PC-3 (cell line): ENCODE measurements around the gene PCBP3. TPM values are rescaled to one million over a fixed set of nuclear protein-coding genes. Genes with fewer than 3 reads are reported as not detected.

Source experiments
- ATAC-seq: fragments of 200-7000 bp; cut with Tn5 transposase; 2 replicates; pipeline ENCODE4 v1.9.1; 2020; ENCODE audit warnings: mild to moderate bottlenecking, moderate library complexity
- BruUV-seq: library from RNA; stranded (reverse); fragments of 400-500 nt; replicated peaks from 2 replicates; lab custom pipeline; 2021; lab: Mats Ljungman, UMichigan
- CTCF ChIA-PET: fragments of 300-600 bp; sonication (Branson Sonifier 250); formaldehyde crosslinking; loops from one replicate; lab custom pipeline; 2022; ENCODE audit warnings: antibody characterized with exemption; lab: Charles Lee
- POLR2A ChIA-PET: fragments of 300-600 bp; sonication (Branson Sonifier 250); formaldehyde crosslinking; loops from one replicate; lab custom pipeline; 2022; ENCODE audit warnings: antibody characterized with exemption; ENCODE audit not compliant: unreplicated experiment; lab: Charles Lee
- DNase-seq: peaks from one replicate; pipeline ENCODE4 v3.0.0-alpha.2; 2015
- H2AFZ ChIP-seq: fragments of 300-600 bp; sonication (generic); 2 replicates; pipeline ENCODE4 v1.6.0; 2016; ENCODE audit warnings: antibody characterized with exemption, low read length
- H3F3A ChIP-seq: fragments of 300-600 bp; sonication (generic); one replicate; pipeline ENCODE4 v1.6.0; 2017; ENCODE audit warnings: antibody characterized with exemption, low read length, control low read depth, mild to moderate bottlenecking; ENCODE audit not compliant: unreplicated experiment
- H3K27ac ChIP-seq: fragments of 300-600 bp; sonication (generic); 2 replicates; pipeline ENCODE4 v1.5.1; 2016; ENCODE audit warnings: mild to moderate bottlenecking, low read length
- H3K27me3 ChIP-seq: fragments of 300-600 bp; sonication (generic); 2 replicates; pipeline ENCODE4 v1.6.1; 2016; ENCODE audit warnings: low read length, mixed read lengths
- H3K36me3 ChIP-seq: fragments of 300-600 bp; sonication (generic); 2 replicates; pipeline ENCODE4 v1.6.1; 2016; ENCODE audit warnings: low read depth, mixed run types, low read length, mixed read lengths
- H3K4me1 ChIP-seq: fragments of 300-600 bp; sonication (generic); 2 replicates; pipeline ENCODE4 v1.5.1; 2016; ENCODE audit warnings: low read length; ENCODE audit not compliant: insufficient read depth
- H3K4me2 ChIP-seq: fragments of 300-600 bp; sonication (generic); 2 replicates; pipeline ENCODE4 v1.6.0; 2016; ENCODE audit warnings: low read length
- H3K4me3 ChIP-seq: fragments of 300-600 bp; sonication (generic); 2 replicates; pipeline ENCODE4 v1.5.1; 2016; ENCODE audit warnings: mild to moderate bottlenecking, low read length, mixed read lengths
- H3K79me2 ChIP-seq: fragments of 300-600 bp; sonication (generic); 2 replicates; pipeline ENCODE4 v1.6.1; 2017; ENCODE audit warnings: low read length, mixed read lengths
- H3K9ac ChIP-seq: fragments of 300-600 bp; sonication (generic); 2 replicates; pipeline ENCODE4 v1.6.0; 2016; ENCODE audit warnings: mild to moderate bottlenecking, low read length
- H3K9me2 ChIP-seq: fragments of 300-600 bp; sonication (generic); replicated peaks from 2 replicates; pipeline ENCODE4 v1.6.1; 2016; ENCODE audit warnings: mixed run types, low read length, mixed read lengths
- H3K9me3 ChIP-seq: fragments of 300-600 bp; sonication (generic); 2 replicates; pipeline ENCODE4 v1.6.1; 2016; ENCODE audit warnings: low read length, mixed read lengths
- H4K20me1 ChIP-seq: fragments of 300-600 bp; sonication (generic); 2 replicates; pipeline ENCODE4 v1.6.1; 2016; ENCODE audit warnings: low read length, mixed read lengths
- CTCF ChIP-seq: fragments of 300-600 bp; sonication (generic); conservative IDR thresholded peaks from 2 replicates; pipeline ENCODE4 v1.5.1; 2017; ENCODE audit warnings: antibody characterized with exemption, low read depth, mild to moderate bottlenecking, low read length
- EZH2 ChIP-seq: fragments of 300-600 bp; sonication (generic); IDR thresholded peaks from one replicate; pipeline ENCODE4 v1.6.1; 2017; ENCODE audit warnings: antibody characterized with exemption, mild to moderate bottlenecking, low read length; ENCODE audit not compliant: unreplicated experiment
- EZH2phosphoT487 ChIP-seq: fragments of 300-600 bp; sonication (generic); IDR thresholded peaks from 2 replicates; pipeline ENCODE4 v1.6.1; 2018; ENCODE audit warnings: mild to moderate bottlenecking, antibody characterized with exemption, low read length, borderline replicate concordance
- intact Hi-C: fragments of 100-400 bp; cut with micrococcal nuclease; formaldehyde crosslinking; loops from 2 replicates; pipeline ENCODE4 v1.9.0; 2023
- total RNA-seq: library from RNA; depleted of rRNA; stranded (reverse); fragments of >200 nt; gene quantifications from 2 replicates; pipeline ENCODE4 v1.2.3, GENCODE V29; 2014

The PCBP3 gene
- total RNA-seq, 1 experiment from 2014 or later, result 2.4 TPM

GRCh38 chr21:45902292-45902995, 258.9 kb downstream of the PCBP3 start:
- Histone ChIP-seq H3K79me2 (no peaks in the 10 kb centered on the region), H3K9ac (no peak overlapping the region), H2AFZ (no peak overlapping the region), H3K4me2 (no peak overlapping the region), H3K4me1 (no peaks in the 10 kb centered on the region), H3K36me3 (no peaks in the 10 kb centered on the region), H3K27ac (no peak overlapping the region), H3F3A (no peaks in the 10 kb centered on the region), H3K9me2 (no peaks in the 10 kb centered on the region), H4K20me1 (no peaks in the 10 kb centered on the region), H3K9me3 (no peaks in the 10 kb centered on the region), H3K4me3 (no peak overlapping the region), H3K27me3 (no peaks in the 10 kb centered on the region; the same call in 1 of the 2 replicates)
- TF ChIP-seq CTCF (no peak), EZH2 (no peak), EZH2phosphoT487 (no peak)
- intact Hi-C loops, result no loop called here
- ChIA-PET POLR2A (no interaction called here), CTCF (no interaction called here)
- no peak for DNase-seq
- no peak for ATAC-seq
- BruUV-seq, result no TSS peak

GRCh38 chr21:45905196-45905595, 261.7 kb downstream of the PCBP3 start:
- H3K36me3 ChIP-seq, result no peaks in the 10 kb centered on the region
- H3K4me2 ChIP-seq, result no peak overlapping the region
- no peaks in the 10 kb centered on the region; the same call in 1 of the 2 replicates for H3K27me3 ChIP-seq
- no peaks in the 10 kb centered on the region for H3K9me3 ChIP-seq
- intact Hi-C loops, result no loop called here
- POLR2A ChIA-PET, result no interaction called here
- H3K4me1 ChIP-seq, result no peaks in the 10 kb centered on the region
- no peaks in the 10 kb centered on the region for H4K20me1 ChIP-seq
- H3K79me2 ChIP-seq, result no peaks in the 10 kb centered on the region
- DNase-seq (no peak), ATAC-seq (no peak)
- H3F3A ChIP-seq, result no peaks in the 10 kb centered on the region
- H3K27ac ChIP-seq, result no peak overlapping the region
- H3K4me3 ChIP-seq, result no peak overlapping the region
- BruUV-seq, result no TSS peak
- H3K9ac ChIP-seq, result no peak overlapping the region
- H3K9me2 ChIP-seq, result no peaks in the 10 kb centered on the region
- H2AFZ ChIP-seq, result no peak overlapping the region
- CTCF ChIA-PET, result no interaction called here
- TF ChIP-seq EZH2phosphoT487 (no peak), EZH2 (no peak), CTCF (no peak)

- TF ChIP-seq CTCF (no peak), EZH2 (no peak), EZH2phosphoT487 (no peak)
- H2AFZ ChIP-seq, result no peak overlapping the region
- no peaks in the 10 kb centered on the region for H3K36me3 ChIP-seq
- H3K27me3 ChIP-seq, result no peaks in the 10 kb centered on the region; the same call in 1 of the 2 replicates
- H3K9me2 ChIP-seq, result no peaks in the 10 kb centered on the region
- no peak overlapping the region for H3K4me3 ChIP-seq
- CTCF ChIA-PET, result no interaction called here
- no peak overlapping the region for H3K27ac ChIP-seq
- intact Hi-C loops, result no loop called here
- H4K20me1 ChIP-seq, result no peaks in the 10 kb centered on the region
- H3K4me1 ChIP-seq, result no peaks in the 10 kb centered on the region
- POLR2A ChIA-PET, result no interaction called here
- H3K9me3 ChIP-seq, result no peaks in the 10 kb centered on the region
- H3K9ac ChIP-seq, result no peak overlapping the region
- H3K4me2 ChIP-seq, result no peak overlapping the region
- ATAC-seq (no peak), DNase-seq (no peak)
- no peaks in the 10 kb centered on the region for H3K79me2 ChIP-seq
- BruUV-seq, result no TSS peak
- H3F3A ChIP-seq, result no peaks in the 10 kb centered on the region
Observed at GRCh38 chr21:45906196-45906805, 262.8 kb downstream of the PCBP3 start.
